ENCODE results near the gene PTH2R.
A peak's percentile ranks its signal among the peaks of the same experiment; 100 is the strongest.
"Not testable (repeated sequence)": the region's sequence is repeated elsewhere in the genome, so short reads cannot be mapped to it uniquely, and the experiment has no call there.

PTH2R gene, protein sequence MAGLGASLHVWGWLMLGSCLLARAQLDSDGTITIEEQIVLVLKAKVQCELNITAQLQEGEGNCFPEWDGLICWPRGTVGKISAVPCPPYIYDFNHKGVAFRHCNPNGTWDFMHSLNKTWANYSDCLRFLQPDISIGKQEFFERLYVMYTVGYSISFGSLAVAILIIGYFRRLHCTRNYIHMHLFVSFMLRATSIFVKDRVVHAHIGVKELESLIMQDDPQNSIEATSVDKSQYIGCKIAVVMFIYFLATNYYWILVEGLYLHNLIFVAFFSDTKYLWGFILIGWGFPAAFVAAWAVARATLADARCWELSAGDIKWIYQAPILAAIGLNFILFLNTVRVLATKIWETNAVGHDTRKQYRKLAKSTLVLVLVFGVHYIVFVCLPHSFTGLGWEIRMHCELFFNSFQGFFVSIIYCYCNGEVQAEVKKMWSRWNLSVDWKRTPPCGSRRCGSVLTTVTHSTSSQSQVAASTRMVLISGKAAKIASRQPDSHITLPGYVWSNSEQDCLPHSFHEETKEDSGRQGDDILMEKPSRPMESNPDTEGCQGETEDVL

DNA sequence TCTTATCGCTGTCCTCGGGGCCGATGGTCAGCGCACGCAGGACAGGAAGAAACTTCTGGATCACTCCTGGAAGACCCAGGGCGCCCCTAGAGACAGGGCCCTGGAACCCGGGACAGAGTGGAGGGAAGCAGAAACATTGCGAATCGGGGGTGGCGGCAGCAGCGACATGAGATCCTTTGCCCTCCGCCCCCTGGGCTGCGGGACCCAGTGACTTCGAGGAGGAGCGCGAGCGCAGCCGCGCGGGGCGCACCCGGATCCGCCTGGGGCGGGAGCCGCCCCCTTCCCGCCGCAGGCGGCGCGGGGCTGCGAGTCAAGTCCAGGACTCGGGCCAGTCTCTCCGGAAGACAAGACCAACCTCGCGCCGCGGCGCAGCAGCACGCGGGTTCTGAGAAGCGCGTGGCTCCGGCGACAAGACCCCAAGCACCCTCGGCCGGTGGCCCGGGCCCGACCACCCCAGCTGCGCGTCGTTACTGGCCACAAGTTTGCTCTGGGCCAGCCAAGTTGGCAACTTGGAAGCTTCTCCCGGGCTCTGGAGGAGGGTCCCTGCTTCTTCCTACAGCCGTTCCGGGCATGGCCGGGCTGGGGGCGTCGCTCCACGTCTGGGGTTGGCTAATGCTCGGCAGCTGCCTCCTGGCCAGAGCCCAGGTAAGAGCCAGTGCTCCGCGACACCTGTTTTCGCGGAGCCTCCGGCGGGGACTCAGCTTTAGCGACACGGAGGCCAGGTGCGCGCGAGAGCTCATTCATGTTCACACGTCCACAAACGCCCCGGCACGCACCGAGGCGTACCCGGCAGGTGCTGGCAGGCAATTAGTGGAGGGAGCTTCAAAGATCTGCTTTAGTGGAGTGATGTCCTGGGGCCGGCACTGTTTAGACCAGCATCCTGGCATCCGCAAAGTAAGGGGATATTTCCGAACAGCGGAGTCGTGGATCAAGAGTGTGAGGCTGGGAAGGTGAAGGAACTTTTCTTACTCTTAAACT, at the start of gene PTH2R:
Gene PTH2R (plus strand): TSS at position 319 of the 978 bp plus-strand sequence. CDS start 252 bp downstream, at position 571.
- peak; percentile 44 for DNase-seq

DNA sequence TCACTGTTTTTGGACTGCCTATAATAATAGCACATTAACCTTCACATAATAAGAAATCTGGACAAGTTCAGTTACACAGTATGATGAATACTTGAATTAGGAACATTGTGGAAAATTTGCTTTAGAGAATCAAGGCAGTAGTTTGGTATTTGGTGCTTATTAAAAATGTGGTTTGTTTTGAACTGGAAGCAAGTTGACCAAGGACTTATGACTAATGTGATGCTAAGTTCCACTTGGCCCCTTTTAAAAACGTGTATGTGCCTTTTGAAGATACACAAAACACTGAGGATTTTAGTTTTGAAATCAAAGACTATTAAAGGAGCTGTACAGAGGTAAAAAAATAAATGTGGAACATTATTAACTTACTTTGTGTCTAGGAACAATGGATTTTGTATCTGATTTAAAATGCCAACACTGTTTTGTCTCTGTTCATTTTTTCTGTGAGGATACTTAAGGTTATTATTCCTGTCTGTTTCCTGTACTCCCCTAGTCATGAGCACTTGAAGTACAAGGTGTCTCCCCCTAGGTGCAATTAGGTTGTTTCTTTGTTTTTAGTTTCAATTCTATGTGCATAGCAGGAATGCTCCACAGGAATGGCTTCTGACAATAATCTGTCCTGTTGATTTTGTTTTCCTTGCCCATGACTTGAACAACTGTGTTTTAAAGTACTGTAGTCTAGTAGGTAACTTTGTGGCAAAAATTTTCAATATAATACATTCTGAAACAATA, 49.6 kb upstream of the PTH2R start:
- DNase-seq, result no peak

DNA sequence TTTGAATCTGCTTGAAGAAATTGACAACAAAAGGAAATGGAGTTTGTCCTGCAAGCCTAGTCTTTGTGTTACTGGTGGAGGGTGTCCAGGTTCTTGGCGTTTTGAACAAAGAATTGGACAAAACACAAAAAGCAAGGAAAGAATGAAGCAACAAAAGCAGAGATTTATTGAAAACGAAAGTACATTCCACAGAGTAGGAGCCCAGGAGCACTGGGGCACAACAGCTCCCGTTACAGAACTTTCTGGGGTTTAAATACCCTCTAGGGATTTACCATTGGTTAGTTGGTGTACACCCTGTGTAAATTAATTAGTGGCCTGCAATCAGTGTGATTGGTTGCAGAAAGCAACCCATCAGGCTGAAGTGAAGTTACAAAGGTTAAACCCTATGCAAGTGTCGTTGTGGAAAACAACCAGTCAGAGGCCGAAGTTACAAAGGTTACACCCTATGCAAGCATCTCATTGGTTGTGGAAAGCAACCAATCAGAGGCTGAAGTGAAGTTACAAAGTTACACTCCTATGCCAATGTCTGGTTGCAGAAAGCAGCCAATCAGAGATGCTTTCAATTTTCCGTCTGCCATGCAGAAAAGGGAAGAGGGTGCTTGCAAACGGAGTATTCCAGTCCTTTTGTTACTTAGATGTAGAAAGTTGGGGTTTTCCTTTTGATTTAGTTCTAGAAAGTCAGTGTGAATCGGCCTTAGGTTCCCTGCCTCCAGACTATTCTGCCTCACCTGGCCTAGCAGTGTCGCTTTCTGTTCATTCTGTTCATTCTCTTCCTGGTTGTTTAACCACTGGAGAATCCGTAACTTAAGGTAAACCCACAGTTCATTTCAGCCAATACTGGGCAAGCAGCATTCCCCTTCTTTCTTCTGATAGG, 47.6 kb upstream of the PTH2R start:
- DNase-seq, result no peak

DNA sequence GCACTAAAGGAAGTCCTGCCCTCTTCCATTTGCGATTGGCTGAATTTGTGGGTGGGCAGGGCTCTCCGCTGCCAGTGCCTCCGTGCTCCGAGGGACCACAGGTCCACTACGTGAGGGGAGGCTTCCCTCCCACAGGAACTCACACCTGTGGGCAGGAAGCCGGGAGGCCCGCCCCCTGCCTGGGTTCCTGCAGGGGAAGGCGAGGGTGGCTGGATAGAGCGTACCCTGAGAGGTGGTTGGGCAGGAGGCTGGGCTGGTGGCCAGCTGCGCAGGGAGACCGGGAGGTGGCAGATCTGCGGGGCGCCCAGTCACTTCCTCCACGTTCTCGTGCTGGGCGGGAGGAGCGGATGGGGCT, 47.0 kb upstream of the PTH2R start:
- no peak for DNase-seq

DNA sequence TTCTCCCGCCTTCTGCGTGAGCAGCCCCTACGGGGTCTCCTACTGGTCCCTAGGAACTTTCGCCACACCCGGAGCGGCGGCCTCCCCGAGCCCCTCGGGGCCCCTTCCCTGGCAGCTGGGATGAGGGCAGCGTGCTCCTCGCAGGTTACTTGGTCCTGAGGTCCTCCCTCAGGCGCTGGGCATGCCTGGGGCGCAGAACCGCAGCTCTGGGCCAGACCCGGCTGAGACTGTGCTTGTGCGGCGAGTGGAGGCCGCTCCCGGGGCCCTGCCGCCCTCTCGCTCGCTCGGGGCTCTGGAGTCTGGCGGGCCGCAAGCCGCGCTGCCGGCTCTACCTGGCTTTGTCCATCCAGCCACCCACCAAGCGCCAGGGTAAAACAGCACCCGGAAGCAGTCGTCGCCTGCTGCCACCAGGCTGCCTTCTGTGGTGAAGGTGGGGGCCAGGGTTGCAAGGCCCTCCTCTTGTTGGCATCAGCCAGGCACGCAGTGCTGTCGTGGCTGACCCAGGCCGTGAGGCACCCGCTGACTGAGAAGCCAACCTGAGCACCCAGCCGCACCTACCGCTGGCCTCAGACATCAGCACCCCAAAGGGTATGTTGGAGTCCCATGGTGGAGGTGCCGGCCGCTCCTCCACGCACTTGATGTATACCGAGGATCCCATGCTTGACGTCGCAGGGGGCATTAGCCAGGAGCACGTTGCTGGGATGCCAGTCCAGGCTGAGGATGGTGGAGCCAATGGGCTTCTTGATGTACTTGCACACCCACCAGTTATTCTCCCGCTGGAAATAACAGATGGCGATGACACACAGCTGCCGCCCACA, 46.1 kb upstream of the PTH2R start:
- DNase-seq, result no peak

DNA sequence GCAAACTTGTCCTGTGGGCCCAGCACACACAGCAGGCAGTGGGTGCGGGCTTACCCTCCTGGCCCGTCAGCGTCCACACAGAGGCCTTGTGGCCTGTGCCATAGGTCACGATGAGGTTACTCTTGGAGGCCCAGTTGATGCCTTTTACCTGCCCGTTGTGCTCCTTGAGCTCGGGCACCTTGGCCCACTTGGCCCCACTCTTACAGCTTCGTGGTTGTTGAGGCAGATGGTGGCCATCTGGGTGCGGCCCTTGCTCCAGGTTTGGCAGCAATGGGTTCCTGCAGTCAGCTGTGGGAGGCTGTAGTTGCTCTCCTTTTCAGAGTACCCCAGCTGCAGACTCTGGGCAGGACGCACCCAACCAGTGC, 45.5 kb upstream of the PTH2R start:
- no peak for DNase-seq

DNA sequence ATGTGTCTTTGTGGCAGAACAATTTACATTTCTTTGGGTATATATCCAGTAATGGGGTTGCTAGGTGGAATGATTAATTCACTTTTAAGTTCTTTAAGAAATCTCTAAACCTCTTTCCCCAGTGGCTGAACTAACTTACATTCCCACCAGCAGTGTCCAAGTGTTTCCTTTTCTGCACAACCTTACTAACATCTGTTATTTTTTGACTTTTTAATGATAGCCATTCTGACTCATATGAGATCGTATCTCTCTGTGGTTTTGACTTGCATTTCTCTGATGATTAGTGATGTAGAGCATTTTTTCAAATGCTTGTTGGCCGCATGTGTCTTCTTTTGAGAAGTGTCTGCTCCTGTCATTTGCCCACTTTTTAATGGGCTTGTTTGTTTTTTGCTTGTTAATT, 43.1 kb upstream of the PTH2R start:
- DNase-seq, result no peak

DNA sequence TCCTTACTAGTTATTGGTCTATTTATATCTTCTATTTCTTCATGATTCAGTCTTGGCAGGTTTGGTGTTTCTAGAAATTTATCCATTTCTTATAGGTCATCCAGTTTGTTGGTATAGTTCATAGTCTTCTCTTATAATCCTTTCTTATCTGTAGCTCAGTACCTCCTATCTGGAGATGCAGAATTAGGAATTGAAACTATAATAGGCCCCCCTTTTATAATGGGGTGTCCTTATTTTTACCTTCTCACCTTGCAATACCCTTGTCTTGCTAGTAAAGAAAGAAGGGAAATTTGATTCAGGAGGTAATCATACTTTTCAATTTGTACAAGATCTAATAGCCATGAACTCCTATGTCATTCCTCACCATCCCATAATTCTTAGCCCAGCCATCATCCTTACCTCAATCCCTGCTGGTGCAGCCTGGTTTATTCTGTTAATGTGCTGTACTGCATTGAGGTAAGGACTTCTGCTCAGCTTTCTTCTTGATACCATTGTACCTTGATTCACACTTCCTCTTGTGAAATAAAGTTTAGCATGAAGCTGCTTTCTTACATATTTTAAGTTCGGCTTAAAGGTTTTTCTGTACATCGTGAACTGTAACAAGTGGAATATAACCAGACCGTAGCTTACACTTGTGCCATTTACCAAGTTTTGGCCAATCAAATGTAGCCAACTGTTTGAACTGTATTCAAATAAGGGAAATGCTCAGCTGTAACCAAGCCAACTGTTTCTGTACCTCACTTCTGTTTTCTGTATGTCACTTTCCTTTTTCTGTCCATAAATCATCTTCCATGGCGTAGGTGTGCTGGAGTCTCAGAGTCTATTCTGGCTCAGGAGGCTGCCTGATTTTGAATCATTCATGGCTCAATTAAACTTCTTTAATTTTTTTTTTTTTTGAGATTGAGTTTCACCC, 40.1 kb upstream of the PTH2R start:
- no peak for DNase-seq

DNA sequence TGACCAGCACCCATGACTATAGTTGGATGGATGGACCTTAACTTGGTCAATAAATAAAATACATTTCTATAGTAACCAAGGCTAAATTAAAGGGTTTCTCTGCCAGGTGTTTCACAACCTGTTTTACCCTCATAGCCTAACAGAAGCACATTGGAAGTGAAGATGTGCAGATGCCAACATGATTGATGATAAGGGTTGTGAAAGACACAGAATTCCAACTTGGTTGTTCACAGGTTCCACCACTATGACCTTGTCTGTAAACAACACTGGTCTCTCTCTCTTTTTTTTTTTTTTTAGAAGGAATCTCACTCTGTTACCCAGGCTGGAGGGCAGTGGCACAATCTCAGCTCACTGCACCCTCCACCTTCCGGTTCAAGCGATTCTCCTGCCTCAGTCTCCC, 37.5 kb upstream of the PTH2R start:
- no peak for DNase-seq

DNA sequence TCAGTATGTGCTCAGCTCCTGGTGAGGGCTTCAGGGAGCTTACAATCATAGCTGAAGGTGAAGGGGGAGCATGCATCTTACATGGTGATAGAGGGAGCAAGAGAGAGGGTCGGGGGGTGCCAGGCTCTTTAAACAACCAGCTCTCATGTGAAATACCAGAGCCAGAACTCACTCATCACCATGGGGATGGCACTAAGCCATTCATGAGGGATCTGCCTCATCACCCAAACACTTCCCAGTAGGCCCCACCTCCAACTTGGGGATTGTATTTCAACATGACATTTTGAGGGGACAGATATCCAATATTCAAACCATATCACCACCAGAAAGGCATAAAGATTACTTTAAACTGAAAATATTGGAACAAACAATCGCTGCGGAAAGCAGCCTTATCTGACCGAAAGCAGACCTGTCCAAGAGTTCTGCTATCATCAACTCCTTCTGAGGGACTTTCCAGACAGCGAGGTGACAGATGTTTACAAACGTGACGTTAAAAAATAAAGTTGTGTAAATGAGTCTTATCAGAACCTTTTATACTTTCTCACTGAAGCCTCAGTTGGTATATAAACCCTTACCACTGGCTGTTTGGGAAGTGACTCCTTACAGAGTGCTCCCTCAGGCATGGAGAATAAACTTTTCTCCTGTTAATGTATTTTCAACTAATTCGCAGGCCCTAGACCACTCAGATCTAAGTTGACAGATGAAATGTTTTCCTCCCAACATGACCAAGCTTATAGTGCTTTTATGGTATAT, 35.5 kb upstream of the PTH2R start:
- no peak for DNase-seq

DNA sequence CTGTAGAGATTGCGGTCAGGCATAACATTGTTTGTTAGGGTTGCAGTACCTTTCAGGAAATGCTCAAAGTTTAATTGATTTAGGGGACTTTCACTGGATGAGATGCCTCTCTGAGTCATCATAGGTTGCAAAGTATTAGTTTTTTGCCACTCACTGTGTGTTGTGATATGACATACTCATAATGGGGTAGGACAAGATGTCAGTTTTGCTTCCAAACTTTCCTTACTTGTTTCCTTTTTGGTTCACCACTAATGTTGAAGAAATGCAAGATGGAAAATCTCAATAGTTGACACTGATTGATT, 35.0 kb upstream of the PTH2R start:
- DNase-seq, result no peak

DNA sequence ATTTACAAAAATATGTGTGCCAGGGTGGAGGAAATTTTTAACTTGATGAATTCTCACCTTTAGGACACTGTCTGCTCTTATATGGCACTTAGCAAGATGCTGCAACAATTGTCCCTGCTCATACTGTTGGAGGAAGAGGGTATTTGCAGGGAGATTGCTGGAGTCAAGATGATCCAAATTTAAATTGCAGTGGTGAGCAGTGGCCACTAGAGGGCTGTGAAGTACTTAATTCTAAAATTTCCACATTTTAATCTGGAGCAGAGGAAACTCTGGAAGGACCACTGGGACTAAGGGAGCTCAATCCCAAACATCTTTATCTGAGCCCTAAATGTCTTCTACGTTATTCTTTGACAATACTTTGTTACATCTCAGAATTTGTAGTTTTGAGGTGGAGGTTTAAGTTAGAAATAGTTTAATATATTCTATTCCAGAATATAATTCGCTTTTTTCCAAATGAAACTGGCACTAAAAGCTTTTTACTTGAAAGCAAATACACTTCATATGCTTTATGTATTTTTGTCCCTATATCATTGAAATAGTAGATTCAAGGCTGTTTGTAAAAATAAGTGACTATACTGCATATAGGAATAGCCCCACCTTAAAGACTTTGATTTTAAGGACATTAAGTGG, 33.0 kb upstream of the PTH2R start:
- peak; percentile 16 for DNase-seq

DNA sequence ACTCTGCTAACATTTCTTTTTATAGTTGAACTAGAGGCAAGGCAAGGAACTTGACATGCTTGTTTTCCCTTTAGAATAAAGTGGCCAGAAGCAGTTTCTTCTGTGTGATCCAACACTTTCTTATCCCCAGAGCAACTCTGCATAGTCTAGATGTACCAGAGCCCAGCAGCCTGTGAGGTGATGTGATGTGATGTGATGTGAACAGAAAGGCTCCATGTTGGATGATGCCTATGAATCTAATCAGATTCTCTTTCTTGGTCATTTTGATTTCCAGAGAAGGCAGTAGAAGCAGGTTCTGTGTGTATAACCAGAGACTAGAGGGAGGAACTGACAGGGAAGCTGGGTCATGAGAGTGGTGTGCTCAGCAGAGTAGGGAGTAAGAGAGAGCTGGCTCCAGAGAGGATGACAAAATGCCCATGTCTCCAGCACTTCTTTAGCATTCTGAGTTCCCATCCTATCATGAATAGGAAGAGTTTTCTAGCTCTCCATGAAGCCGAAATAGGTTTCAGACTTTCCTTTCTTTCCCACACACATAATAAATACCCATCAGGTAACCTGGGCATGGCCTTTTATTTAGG, 31.0 kb upstream of the PTH2R start:
- no peak for DNase-seq

DNA sequence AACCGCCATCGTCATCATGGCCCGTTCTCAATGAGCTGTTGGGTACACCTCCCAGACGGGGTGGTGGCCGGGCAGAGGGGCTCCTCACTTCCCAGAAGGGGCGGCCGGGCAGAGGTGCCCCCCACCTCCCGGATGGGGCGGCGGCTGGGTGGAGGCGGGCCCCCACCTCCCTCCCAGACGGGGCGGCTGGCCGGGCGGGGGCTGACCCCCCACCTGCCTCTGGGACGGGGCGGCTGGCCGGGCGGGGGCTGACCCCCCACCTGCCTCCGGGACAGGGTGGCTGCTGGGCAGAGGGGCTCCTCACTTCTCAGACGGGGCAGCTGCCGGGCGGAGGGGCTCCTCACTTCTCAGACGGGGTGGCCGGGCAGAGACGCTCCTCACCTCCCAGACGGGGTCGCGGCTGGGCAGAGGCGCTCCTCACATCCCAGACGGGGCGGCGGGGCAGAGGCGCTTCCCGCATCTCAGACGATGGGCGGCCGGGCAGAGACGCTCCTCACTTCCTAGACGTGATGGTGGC, 29.2 kb upstream of the PTH2R start:
- not testable (repeated sequence) for DNase-seq

DNA sequence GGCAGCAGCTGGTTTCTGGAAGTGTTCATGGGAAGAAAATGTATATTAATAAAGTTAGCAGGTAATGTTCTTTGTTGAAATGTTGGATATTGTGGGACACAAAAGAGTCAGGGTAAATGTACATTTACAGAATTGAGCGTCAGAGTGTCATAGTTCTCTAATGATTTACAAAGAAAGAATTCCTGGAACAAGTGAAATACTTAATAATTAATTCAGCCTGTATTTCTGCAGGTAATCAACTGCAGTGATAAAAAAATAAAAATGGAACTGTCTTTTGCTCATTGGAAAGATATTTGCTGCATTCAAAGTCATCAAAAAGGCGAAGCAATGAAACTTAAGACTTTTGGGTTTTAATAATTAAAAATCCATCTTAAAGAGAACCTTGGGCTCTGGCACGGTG, 27.4 kb upstream of the PTH2R start:
- no peak for DNase-seq

DNA sequence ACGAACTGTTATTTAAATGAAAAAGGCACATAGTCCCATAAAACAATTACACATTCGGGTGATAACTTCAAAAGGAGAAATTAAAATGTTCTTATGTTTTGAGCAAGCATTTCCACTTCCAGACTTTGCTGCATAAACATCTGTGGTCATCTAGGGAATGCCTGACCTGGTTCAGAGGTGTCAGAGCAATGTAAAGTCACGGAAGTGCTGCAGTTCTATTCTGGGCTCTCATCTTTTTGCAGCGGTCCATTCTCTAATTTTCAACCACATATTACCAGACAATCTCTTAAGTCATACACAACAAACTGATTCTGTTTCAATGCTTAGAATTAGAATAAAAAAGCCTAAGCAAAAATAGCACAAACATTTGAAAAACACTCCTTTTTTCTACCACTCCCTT, 22.0 kb upstream of the PTH2R start:
- no peak for DNase-seq

DNA sequence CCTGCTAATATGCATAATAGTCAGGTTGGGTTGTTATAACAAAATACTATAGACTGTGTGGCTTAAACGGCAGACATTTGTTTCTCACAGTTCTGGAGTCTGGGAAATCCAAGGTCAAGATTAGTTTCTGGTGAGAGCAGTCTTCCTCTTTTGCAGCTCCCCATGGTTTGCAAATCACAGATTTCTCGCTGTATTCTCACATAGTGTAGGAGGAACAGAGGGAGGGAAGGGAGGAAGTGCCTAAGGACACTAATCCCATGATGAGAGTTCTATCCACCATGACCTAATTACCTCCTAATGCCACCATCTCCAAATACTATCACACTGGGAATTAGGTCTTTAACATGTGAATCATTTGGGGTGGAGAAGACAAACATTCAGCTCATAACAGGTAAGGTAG, 20.1 kb upstream of the PTH2R start:
- DNase-seq, result no peak

DNA sequence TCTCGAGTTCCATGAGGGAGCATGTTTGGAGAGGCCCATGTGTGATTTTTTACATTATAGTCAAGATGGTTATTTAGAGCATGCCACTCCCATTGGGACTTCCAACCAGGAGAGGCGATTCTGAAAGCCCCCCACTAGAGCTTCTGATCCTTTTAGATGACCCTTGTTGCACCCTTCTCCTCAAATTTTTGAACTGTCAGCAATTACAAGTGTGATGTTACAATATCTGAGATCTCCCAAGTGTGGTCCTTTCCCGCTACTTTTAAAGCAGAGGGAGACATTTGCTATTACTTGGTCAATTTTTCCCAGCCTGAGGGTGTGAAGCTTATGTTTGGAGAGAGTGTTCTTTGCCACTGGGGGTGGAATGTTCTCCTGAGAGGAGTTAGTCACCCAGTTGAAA, 16.7 kb upstream of the PTH2R start:
- DNase-seq, result no peak
